ENCODE data around the gene ARHGAP31.
"Not testable (repeated sequence)": the region's sequence is repeated elsewhere in the genome, so short reads cannot be mapped to it uniquely, and the experiment has no call there.

ARHGAP31 gene

DNA sequence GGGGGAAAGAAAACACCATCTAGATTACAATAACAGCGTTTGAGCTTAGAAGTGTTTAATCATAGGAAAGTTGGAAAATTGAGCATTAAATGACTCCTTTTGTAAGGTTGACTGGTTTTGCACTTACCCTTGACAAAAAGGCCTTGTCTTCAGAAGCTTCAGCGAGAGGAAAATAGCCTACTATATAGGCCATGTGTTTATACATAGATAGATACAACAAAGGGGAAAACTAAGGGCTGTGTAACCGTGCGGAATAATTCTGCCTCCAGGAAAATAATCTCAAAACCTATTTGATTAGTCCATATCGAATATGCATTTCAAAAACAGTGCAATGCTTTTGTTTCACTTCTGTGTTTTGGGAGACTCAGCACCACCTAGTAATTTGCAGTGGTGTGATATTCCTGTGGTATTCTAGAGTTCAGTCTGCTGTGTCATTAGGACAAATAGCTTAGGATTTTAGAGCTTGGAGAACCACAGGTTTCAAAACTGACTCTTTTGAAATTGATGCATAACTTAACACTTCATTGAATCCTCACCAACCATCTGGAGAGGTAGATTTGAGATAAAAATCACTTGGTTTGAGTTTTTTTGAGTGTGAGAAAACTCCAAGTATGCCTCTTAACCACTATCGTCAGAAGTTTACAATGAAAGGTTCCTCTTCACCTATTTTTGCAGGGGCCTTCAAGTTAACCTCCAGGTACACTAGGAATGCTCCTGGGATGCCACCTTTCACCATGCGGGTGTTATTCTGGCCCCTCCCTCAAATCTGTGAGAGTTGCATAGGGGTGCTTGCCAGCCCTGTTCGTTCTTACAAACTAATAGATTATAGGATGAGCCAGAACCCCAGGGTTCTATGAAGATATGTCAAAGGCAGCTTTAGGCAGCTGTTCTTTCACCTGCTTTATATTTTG, 1.9 kb downstream of the ARHGAP31 start:
- FAIRE-seq, result no peak

DNA sequence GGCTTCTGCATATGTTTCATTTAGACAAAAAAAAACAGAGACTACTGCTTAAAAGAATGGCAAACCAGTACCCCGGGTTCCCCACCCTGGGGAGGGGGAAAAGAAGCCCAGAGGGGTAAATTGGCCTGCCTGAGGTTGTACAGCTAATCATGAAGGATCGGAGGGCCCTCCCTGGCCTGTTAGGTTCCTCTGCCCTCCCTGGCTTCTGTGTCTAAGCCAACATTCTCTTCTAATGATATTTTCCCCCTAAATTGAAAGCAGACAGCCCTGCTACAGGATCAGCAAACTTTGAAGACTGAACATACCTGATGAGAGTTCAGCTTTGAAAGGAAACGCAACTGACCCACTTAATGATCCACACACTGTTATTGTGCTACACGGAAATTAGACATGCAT, 2.5 kb downstream of the ARHGAP31 start:
- FAIRE-seq, result no peak

- no peak for FAIRE-seq
Measured at GRCh38 chr3:119297169-119297568, 3.0 kb downstream of the ARHGAP31 start.

DNA sequence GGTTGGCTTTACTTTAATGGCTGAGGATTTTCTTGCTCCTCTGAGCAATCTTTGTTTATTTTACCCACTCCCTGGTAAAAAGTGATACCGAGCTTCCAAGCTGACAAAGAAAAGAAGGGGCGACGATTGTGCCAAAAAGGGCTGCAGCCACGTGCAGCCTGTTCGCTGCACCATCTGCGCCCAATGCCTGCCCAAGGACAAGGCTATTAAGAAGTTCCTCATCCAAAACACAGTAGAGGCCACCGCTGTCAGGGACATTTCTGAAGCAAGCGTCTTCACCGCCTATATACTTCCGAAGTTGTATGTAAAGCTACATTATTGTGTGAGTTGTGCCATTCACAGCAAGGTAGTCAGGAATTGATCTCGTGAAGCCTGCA, 4.4 kb downstream of the ARHGAP31 start:
- no peak for FAIRE-seq

- no peak for FAIRE-seq
Measured at GRCh38 chr3:119300991-119301391, 6.8 kb downstream of the ARHGAP31 start.

DNA sequence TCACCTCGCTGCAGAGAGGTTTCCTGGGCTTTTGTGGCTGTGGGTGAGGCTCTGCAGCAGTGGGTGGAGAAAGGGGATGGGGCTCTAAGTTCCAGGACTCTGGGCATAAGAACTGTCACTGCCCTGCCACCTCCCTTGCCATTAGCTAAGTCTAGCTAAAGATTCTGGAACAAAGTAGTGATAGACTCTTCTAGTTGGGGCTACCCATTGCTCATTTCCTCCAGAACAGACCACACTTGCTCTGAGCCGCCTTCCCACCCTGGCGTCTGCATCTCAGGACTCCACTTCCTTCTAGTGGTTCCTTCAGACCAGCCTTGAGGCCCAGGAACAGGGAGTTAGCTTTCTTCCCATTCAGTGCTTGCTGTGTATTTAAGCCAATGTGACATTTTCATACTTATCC, 7.5 kb downstream of the ARHGAP31 start:
- FAIRE-seq, result no peak

DNA sequence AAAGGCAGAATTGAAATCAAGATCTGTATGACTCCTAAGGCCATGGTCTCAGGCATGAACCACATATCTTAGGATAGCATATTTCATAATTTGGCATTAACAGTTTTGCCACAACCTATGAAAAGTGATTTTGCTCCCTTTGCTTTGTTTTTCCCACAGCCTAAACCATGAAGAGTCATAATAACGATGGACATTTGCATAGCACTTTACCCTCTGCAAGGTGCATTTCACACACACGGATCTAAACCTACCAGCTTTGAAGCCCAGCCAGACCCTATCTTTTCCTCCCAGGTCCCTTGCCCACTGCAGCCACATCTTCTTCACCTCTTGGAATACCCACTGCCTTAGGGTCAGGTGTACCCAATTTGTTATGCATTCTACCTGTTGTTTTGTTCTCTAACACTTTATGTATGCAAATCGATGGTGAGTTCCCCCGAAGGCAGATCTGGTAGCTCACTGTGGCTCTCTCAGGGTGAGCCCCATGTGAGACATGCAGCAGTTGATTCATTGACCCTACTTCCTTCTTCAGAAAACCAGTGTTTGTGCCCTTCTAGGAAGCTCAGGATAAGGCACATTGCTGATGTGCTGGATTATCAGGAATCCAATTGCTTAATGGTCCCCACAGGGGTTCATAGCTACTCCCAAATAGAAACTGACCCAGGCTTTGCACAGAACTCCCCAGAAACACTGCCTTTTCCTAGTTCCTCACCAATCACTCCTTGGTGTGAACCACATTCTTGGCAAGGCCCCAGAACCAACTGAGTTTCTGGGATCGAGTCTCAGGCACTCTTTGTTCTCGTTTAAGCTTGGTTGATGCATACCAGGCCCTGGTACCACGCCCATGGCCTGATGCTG, 8.7 kb downstream of the ARHGAP31 start:
- no peak for FAIRE-seq

DNA sequence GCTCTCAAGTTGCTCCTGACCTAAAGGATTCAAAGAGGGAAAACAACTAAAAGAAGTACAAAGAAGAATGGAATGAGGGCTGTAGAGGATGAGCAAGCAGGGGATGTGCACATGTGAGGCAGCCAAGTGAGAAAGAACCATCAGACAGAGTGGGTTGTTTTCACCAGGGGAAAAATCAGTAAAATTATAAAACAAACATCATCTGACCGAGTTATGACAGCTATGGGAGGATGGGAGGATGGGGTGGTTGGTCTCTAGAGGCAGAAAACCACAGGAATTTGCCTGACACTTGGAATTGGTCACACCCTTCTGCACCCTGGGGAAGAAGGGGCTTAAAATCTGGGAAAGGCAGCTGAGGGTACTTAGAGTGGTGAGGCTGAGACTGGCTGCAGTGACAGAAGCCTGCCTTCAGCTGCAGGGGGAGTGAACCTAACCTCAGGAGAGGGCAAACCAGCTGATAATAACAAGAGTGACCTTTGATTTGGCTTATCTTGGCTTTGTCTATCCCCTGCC, 10.1 kb downstream of the ARHGAP31 start:
- no peak for FAIRE-seq

GRCh38 chr3:119305286-119305685, 11.1 kb downstream of the ARHGAP31 start:
- no peak for FAIRE-seq

DNA sequence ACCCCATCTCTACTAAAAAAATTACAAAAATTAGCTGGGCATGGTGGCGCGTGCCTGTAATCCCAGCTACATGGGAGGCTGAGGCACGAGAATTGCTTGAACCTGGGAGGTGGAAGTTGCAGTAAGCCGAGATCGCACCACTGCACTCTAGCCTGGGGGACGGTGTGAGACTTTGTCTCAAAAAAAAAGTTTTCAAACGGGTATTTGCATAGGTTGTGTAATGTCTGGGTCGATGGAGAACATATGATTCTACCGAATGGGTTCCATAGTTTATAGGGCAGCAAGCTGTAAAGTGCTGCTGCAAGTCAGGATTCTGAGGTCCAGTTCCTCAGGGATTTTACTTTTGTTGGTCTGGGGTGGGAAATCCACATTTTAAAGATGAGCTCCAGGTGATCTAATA, 12.2 kb downstream of the ARHGAP31 start:
- FAIRE-seq, result not testable (repeated sequence)

- no peak for FAIRE-seq
Measured at GRCh38 chr3:119308355-119308754, 14.2 kb downstream of the ARHGAP31 start.

DNA sequence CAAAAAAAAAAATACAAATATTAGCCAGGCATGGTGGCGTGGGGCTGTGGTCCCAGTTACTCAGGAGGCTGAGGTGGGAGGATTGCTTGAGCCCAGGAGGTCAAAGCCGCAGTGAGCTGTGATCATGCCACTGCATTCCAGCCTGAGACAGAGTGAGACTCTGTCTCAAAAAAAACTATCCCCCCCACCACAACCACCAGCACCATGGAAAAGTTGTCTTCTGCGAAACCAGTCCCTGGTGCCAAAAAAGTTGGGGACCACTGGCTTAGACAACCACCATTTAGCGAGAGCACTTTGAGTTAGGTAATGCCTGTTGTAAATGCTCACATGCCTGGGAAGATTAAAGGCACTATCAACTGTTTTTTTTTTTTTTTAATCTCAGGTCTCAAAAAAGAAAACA, 15.4 kb downstream of the ARHGAP31 start:
- FAIRE-seq, result no peak

GRCh38 chr3:119310071-119310470, 15.9 kb downstream of the ARHGAP31 start:
- FAIRE-seq, result no peak

GRCh38 chr3:119311081-119311925, 17.1 kb downstream of the ARHGAP31 start:
- FAIRE-seq, result no peak

DNA sequence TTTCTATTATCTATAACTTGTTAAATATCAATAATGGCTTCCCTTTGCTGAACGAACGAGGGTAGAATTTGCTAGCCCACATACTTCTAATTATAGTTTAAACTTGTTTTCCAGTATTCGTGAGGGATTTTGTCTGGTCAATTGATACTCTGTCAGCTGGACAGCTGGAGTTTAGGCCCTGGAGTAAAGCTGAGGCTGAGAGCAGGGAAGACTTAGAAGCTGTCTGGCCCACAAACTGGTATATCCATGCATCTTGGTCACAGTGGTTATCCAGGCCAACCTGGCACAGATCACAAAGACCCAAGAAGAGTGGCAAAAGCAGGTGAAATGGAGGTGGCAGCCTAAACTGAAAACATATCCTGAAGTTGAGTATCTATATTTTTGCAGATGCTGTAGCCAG, 19.3 kb downstream of the ARHGAP31 start:
- no peak for FAIRE-seq

GRCh38 chr3:119314821-119315220, 20.6 kb downstream of the ARHGAP31 start:
- no peak for FAIRE-seq

DNA sequence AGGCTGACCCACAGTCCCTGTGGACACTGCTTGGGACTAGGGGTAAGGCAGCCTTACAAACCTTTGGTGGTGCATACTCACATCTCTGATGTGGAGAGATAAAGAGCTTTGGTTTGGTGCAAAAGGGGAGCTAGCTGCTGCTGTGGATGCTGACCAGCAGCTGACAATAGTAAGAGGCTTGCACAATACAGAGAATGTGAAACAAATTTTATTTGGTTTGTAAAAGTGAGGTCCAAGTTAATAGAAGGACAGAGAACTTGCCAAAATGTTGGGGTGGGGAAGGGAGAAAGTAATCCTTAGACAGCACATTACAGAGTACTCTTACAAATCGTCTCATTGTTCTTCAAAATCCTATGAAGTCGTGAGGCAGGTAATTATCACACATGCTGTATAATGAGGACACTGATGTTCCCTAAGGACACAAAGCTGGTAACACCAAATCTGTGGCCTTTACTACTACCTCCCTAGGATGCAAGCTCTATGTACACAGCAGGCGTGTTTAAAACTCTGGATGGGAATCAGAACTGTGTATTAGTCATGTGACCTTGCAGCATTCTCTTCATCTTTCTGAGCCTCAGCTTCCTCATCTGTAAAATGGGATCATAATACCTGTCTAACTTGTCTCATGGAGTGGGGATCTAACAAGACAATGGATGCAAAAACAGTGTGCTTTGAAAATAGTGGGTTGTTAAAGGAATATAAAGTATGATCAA, 21.6 kb downstream of the ARHGAP31 start:
- FAIRE-seq, result no peak

DNA sequence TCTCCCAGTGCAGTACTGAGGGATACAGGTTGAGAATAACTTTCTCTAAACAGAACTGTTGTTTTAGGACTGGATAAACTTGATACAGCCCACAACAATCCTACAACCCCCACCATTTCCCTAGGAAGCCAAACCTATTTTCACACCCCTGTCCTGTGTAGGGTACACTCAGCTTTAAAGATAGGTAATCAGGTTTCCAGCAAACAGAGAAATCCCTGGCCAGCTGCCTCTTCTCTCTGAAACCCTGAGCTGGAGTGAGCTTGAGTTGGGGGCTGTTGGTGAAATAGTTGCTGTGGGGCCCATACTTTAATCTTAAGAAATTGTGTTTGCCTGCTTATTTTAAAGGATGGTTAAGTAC, 22.1 kb downstream of the ARHGAP31 start:
- no peak for FAIRE-seq

DNA sequence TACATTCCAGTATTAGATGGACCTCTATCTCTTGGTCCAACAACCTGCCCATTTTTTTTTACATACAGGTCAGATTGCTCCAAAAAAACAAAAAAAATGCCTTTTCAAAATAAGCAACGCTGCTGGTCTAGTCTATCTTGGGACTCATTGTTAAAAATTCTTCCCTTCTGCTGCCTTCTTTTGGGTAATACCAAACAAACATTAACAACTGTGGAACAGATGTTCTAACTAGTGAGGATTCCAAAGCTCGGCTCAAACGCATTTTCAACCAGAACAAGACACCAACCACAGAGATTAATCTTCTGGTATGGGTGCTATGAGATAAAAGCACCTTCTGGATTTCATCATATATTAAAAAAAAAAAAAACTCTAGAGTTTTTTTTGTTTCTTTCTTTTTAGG, 24.7 kb downstream of the ARHGAP31 start:
- FAIRE-seq, result no peak

- no peak for FAIRE-seq
Measured at GRCh38 chr3:119319311-119319710, 25.1 kb downstream of the ARHGAP31 start.

- FAIRE-seq, result not testable (repeated sequence)
Measured at GRCh38 chr3:119320785-119321184, 26.6 kb downstream of the ARHGAP31 start.
